NCI-H146 (cell line): Measurements from ENCODE around the gene METTL17.
"Not testable (repeated sequence)": the region's sequence is repeated elsewhere in the genome, so short reads cannot be mapped to it uniquely, and the experiment has no call there.

Experiments
- DNase-seq: peaks from one replicate; lab custom pipeline; 2025; lab: John Stamatoyannopoulos, UW

Gene METTL17

DNA sequence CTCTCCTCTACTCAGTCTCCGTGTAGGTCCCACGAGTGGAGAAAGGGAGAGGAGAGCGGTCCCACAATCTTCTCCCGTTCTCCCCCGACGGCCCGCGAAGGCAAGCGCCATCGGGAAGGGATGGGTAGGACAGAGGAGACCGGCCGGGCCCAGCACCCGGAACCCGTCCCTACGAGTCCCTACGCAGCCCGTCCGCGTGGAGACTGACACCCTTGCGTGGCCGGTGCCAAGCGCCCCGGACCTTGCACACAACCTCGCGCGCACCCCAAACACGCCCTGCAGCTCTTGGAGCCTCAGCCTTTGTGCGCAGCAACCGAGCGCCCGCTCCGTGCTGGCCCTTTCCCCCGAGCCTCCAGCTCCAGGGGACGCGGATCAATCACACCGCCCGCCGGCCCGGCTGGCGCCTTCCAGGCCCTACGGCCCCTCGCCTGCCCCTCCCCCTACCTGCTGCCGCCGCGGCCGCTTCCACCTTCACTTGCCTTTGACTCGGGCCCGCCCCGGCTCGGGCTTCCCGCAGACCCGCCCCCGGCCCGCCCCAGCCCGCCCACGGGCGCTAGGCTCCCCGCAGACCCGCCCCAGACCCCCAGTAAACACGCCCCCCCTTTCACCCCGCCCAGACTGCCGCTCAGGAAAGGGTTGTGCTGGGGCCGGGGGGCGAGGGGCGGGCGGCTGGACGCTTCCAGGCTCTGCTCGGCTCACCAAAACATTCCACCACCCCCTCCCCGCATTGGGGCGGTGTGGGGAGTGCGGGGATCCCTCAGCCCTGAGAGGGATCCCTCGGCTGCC lies 35.0 kb downstream of the METTL17 start, which contains the start of gene NDRG2:
Gene NDRG2 (minus strand): TSS at position 477 of the 786 bp plus-strand sequence. CDS start 1,746 bp downstream, outside the sequence.
- peak; percentile 65 for DNase-seq

DNA sequence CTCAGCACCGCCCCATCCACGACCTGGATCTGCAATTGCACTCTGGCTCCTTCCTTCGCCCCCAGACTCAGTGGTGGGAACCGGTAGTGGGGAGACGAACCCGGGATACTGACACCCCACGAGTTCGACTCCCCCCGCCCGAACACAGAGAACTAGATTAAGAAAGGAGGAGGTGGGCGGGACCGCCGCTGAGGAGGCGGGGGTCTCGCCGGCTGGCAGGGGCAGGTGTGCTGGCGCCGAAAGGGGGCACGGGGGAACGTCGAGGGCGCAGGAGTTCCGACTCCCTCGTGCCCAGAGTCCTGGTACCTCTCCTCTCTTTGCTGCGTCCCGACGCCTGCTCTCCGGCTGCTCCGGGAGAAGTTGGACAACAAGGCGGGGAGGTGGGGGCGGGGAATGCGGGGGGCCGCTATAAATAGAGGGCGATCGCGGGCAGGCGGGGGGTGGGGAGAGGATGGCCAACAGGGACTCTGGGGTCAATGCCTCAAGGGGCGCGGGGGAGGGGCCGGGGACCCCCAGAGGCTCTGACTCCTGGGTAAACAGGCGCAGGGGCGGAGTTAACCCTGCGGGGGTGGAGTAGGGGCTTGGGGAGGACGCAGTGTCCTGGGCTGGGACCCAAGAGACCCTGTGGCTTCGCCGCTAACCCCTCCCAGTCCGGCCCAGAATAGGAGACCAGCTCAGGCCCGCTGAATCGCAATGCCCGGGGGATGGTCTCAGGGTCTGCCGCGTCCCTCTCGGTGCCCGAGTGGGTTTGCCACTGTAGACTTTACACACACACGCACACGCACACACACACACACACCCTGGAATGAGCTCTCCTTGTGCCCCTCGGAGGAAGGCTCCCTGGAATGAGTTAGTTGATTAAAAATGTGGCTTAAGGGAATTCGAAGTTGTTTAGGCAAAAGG lies 35.8 kb downstream of the METTL17 start:
- no peak for DNase-seq

DNA sequence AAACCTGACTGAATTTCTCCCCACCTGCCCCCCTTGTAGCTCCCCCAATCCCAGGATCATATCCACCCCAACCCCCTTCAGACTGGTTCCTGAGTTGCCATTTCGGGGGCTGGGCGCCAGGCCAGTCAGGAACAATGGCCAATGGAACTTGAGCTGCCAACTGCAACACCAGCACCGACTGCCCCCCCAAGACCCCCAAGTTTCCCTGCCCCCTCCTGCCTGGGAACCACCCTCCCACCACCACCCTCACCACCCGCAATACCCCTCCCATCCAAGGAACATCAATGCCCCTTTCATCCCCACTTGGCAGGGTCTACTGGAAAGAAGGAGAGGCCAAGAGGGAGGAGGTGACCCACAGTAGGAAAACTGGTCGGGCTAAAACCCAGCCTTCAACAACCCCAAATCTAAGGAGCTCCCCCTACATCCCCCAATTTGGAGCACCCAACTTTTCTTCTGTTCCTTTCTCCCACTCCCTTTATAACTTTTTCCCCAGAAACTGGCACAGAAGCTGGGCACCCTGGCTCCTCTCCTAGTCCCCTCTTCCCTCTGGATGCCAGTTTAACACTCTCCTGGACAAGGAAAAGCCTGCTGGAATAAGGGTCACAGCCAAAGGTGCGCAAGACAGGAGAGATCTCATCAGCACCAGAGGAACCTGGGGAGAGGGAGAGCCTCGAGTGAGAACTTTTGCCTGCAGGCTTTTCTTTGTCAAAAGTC lies 36.7 kb downstream of the METTL17 start:
- no peak for DNase-seq

DNA sequence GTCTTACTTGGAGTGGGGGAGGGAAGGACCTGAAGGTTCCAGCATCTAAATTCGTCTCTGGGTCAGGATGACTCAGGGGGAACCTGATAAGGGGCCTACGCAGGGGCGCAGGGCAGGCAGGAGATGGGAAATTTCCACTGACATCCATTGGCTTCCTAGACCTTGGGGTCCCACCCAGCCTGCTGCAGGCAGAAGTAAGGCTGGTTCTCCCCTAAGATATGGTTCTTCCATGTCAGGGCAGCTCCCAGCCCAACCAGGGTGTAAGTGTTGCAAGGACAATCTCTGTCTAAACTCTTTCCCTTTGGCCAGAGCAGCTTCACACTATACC lies 37.2 kb downstream of the METTL17 start:
- no peak for DNase-seq

DNA sequence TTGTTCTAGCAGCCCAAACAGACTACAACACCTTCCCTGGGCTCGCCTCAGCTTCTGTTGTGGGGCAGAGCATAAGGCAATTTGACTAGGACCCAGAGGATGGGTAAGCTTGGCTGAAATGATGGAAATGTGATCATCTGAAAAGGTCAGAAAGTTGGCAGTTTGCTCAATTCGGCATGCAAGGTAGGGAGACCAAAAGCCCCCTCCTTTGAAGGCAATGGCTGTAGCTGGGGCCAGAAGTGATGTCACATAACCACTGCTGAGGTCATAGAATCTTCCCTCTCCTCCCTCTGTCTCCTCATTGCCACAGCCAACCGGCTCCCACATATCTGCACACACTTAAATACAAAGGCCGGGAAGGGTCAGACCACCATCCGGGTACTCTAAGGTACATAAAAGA lies 40.1 kb downstream of the METTL17 start, which contains the start of gene TPPP2:
Gene TPPP2 (plus strand): TSS at position 301 of the 400 bp plus-strand sequence. CDS start 365 bp downstream, outside the sequence.
- DNase-seq, result no peak

DNA sequence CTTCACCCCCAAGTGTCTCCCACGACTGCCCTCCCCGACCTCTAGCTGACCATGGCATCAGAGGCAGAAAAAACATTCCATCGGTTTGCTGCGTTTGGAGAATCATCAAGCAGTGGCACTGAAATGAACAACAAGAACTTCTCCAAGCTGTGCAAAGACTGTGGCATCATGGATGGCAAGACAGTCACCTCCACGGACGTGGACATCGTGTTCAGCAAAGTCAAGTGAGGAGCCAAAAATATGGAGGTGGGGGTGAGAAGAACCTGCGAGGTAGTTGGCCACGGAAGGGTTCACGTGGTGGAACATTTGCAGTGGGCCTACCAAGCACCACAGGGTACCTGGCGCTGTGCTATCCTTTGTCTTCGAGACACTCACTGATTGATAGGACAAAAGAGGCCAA lies 40.8 kb downstream of the METTL17 start:
- no peak for DNase-seq

DNA sequence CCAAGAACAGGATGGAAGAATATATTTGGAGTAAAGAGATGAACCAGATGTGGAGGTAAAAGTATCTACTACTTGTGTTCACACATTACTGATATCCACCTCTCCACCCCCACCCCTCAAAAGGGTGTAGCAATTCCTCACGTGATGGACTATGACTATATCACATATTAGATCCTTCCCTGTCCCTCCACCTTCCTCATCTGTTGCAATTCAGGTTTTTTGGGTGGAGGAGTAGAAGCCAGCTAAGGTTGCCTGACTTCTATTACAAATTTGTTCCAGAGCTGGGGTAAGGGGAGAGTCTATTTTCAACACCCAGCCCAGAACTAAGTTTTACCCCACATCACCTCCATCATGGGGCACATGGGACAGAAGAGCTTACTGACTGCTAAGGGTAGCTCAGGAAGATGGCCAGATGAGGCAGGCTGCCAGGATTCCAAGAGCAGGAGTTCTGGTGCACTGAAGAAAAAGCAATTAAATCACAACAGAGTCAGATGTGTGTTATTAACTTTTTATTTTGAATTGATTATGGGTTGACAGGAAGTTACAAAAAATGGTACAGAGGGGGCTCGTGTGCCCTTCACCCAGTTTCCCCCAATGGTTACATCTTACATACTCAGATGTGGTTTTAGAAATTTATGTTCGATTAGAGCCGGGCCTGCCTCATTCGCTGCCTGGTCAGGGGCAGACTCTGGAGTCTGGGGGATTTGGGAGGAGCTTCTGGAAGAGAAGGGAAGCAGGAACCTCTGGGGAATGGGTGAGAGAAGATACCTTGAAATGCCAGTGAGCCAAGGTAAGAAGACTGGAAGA lies 42.7 kb downstream of the METTL17 start:
- no peak for DNase-seq

DNA sequence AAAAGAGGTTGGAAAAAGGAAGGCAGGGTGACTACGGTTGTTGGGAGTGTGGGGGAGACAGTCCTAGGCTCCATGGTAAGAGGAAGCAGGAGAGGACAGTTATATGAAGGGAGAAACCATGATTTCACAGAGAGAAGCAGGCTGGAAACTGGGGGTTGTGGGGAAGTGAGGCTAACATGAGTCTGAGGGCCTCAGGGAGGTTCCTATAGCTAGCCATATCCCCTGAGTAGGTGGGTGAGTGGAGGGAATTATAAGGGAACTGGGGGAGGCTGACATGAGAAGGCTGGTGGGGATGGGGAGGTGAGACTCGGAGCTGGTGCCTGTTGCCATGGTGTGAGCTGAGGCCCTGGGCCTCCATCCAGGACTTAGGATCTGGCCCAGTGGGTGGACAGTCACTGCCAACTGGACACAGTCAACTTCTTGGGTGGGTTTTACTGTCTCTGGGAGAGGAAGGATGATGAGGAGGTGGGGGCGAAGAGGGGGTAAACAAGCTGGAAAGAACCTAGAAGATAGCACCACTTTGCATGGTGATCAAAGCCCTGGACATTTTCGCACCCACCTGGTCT lies 43.4 kb downstream of the METTL17 start:
- DNase-seq, result no peak

DNA sequence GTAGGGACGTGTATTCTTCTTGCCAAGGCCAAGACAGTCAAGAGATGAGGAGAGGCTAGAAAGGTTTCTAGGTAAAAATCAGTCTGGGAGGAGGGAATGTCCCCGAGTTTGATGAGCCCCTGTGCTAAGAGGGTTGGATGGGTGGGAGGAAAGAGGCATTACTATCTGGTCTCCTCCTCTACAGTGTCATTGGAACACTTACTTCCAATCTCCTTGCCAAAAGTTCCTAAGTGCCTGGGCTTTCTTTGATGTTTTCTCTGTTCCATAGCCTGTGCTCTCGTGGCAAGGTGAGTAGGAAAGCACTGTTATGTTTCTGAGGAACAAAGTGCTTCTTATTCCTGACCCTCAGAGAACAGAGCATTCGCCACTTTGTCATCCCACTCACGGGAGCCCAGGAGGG lies 44.9 kb downstream of the METTL17 start, which contains the start of gene RNASE13:
Gene RNASE13 (minus strand): TSS at position 101 of the 400 bp plus-strand sequence. CDS start 519 bp downstream, outside the sequence.
- no peak for DNase-seq

DNA sequence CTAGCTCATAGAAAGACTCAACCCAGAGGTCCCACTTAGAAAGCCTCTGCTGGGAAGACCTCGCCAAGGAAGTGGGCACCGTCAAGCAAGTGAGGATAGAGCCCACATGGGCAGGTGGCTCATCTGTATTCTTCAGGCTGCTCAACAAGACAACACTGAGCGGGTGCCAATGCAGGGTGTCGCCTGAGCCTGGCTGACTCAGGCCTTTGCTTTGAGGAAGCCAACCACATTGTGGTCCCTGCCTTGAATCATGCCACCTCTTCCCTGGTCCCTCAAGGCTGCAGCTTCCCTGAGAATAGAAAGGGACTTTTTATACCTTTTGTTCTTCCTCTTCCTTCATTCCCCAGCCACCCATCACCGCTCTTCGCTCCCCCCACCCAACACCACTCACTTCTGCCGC lies 47.0 kb downstream of the METTL17 start:
- no peak for DNase-seq

DNA sequence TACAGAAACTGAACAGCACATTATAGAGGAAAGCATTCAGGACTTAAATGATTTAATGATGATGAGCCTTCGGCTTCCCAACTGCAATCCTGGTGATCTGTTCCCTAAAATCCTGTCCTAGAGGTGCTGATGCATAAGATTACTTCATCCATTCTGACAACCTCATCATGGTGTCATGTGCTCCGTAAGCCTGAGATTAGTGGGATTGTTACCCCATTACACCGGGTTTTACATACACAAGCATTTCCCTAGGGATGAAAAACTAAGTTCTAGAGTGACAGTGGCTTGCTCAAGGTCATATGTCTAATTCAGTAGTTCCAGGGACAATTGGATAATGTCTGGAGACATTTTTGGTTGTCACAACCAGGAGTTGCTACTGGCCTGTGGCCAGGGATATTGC lies 47.4 kb downstream of the METTL17 start:
- DNase-seq, result no peak

DNA sequence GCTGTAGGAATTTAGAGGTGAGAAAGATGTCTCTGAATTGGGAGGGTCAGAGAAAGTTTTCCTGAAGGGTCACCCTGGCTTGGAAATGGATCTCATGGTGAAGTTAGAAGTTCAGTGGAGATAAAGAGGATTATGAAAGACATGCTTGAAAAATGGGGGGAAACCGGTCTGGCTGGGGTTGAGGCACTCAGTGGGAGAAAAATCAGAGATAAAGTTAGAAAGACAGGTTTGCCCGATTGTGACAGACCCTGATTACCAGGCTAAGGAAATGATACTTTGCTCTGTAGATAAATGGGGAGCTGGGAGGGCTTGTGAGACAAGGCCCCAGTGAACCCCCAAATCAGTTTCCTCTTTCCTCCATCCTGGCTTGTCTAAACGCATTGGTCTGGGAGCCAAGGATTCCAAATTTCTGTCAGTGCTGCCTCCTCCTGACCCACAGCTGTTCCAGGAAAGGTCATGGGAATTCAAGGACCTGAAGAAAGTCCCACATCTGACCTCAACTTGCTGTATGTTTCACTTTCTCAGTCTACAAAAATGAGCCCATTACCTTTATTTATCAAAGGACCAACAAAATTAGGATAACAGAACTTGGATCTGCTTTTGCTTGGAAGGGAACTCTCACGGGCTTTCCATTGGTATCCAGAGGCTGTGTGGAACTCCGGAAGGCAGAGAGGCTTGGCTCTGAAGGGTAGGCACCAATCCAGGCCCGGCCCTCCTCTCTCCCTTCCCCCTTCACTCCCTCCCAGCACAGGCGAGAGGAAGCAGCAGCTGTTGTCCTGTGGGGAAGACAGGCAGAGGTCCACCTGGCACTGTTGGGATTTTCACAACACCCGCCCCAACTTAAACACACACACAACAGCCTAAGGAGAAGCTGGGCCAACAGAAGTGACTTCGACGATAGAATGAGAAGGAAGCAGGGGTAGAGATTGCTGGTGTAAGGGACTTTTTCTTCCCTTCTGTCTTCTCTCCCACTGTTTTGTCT lies 49.0 kb downstream of the METTL17 start:
- no peak for DNase-seq

DNA sequence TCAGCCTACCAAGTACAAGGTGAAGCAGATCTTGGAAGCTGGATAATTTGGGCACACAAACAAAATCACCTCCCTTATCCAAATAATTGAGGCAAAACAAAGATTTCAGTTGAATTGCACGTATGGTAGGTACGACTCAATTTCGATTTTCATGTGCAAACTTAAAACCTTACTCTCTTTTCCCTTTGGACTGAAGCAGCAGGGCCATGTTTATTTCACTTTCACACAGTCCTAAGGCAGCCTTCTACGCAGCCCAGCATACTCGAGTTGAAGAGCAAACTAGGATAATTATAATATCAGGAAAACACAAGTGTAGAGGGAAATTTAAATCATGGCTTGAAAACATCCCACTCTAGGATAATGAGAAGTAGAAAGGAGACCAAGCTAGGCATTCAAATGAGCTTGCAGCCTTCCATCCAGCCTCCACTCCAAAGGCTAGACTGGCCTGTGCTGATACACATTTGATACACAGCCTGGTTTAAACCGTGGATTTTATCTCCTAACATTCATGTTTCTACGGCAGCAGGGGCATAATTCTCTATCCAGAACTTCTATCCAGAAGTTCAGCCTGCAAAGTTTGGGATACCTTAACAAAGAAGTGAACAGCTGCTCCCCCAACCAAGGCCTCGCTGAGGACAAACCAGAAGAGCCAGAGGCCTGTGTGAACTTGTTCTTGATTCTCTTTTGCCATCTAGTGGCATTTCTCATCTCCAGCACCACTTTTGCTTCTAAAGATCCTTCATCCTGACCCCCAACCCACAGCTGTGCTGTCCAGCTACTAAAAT lies 50.0 kb downstream of the METTL17 start:
- DNase-seq, result peak; percentile 31

DNA sequence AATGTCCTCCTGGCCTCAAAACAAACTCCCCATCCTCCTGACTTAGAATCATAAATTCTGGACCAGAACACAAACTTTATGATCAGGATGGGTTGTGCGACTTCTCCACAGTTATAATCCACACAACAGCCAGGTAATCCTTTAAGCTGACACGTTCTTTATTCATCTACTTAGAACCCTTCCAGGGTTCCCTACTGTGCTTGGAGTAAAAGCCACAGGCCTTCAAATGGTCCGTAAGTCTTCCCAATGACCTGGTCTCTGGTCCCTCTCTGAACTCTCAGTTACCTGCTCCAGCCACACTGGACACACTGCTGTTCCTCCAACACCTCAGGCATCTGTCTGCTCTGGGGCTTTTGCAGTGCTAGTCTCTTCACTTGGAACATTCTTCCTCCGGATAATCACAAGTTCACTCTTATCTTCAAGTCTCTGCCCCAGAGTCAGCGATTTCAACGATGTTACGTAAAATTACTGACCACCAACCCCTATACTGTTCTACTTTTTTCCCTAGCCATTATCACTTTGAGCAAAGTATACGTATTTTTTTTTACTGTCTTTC lies 50.7 kb downstream of the METTL17 start:
- no peak for DNase-seq

DNA sequence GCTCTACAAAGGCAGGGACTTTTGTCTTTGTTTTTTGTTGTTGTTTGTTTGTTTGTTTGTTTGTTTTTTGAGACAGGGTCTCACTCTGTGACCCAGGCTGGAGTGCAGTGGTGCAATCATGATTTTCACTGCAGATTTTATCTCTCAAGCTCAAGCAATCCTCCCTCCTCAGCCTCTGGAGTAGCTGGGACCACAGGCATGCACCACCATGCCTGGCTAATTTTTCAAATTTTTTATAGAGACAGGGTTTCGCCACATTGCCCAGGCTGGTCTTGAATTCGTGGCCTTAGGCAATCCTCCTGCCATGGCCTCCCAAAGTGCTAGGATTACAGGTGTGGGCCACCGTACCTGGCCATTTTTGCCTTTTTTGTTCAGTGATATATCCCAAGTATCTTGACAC lies 51.2 kb downstream of the METTL17 start:
- not testable (repeated sequence) for DNase-seq

DNA sequence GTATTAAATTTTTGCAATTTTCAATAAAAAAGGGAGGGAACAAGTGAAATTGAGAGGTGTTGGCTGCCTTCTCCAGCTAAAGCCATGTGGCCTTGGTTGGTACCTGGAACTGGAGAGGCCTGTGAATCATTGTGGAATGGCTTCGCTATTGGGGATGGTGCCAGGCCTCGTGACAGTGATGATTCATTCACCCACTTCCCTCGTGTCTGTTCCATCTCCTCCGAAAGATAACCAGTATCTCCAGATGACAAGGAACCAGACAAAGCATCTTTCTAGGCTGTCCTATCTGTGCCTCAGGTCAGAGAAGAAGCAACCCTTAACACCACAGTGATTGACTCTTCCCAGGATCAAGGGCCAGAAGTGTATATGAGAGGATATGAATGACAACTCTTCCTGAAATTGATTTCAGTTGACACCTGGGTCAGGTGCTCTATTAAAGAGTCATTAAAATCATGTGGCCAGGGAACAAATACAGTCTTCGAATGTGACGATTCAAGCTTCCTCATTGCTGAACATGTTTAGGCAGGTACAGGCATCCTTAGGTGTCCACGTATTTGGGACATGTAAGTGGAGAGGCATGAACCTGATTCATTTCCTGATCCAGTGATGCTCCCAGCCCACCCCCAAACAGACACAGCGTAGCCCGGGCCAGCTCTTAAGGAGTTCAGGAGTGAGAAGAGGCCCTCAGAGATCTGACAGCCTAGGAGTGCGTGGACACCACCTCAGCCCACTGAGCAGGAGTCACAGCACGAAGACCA lies 52.1 kb downstream of the METTL17 start, which contains the start of gene RNASE7:
Gene RNASE7 (plus strand): TSS at position 687 of the 758 bp plus-strand sequence. CDS start 631 bp downstream, outside the sequence.
- no peak for DNase-seq

DNA sequence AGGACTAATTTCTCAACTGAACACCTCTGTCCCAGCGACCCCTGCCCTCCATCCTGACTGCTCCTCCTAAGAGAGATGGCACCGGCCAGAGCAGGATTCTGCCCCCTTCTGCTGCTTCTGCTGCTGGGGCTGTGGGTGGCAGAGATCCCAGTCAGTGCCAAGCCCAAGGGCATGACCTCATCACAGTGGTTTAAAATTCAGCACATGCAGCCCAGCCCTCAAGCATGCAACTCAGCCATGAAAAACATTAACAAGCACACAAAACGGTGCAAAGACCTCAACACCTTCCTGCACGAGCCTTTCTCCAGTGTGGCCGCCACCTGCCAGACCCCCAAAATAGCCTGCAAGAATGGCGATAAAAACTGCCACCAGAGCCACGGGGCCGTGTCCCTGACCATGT lies 53.1 kb downstream of the METTL17 start:
- no peak for DNase-seq
